Measurements from ENCODE around the gene TGFBR3.

TGFBR3 gene

GRCh38 chr1:91775227-91775626, 110.7 kb downstream of the TGFBR3 start:
- H3K27ac ChIP-seq = no peak overlapping the region
- POLR2A ChIA-PET (ENCODE audit: low non-redundant PET) = no interaction called here
- no peak for DNase-seq (ENCODE audit: low spot score)
- TF ChIP-seq CTCF (conservative IDR thresholded peaks at IDR 0.05; ENCODE audit: low read depth) = no peak
- CTCF ChIA-PET = no interaction called here

- no peak overlapping the region for H3K27ac ChIP-seq
- ChIA-PET POLR2A (ENCODE audit: low non-redundant PET) (no interaction called here), CTCF (no interaction called here)
- DNase-seq (ENCODE audit: low spot score) = no peak
- no peak for TF ChIP-seq CTCF (conservative IDR thresholded peaks at IDR 0.05; ENCODE audit: low read depth)
Observed at GRCh38 chr1:91774520-91775203, 111.3 kb downstream of the TGFBR3 start.

GRCh38 chr1:91771717-91772116, 114.2 kb downstream of the TGFBR3 start:
- ChIA-PET POLR2A (ENCODE audit: low non-redundant PET) (no interaction called here), CTCF (no interaction called here)
- no peak for TF ChIP-seq CTCF (conservative IDR thresholded peaks at IDR 0.05; ENCODE audit: low read depth)
- no peak overlapping the region for H3K27ac ChIP-seq
- DNase-seq (ENCODE audit: low spot score) = no peak

- no peak for DNase-seq (ENCODE audit: low spot score)
- no peak for TF ChIP-seq CTCF (conservative IDR thresholded peaks at IDR 0.05; ENCODE audit: low read depth)
- H3K27ac ChIP-seq = no peak overlapping the region
- CTCF ChIA-PET = no interaction called here
- POLR2A ChIA-PET (ENCODE audit: low non-redundant PET) = no interaction called here
Observed at GRCh38 chr1:91770667-91771268, 115.2 kb downstream of the TGFBR3 start.

GRCh38 chr1:91769742-91770141, 116.2 kb downstream of the TGFBR3 start:
- TF ChIP-seq CTCF (conservative IDR thresholded peaks at IDR 0.05; ENCODE audit: low read depth) = no peak
- CTCF ChIA-PET = no interaction called here
- no peak overlapping the region for H3K27ac ChIP-seq
- DNase-seq (ENCODE audit: low spot score) = no peak
- POLR2A ChIA-PET (ENCODE audit: low non-redundant PET) = no interaction called here

- no peak for TF ChIP-seq CTCF (conservative IDR thresholded peaks at IDR 0.05; ENCODE audit: low read depth)
- CTCF ChIA-PET = no interaction called here
- POLR2A ChIA-PET (ENCODE audit: low non-redundant PET) = no interaction called here
- no peak overlapping the region for H3K27ac ChIP-seq
- no peak for DNase-seq (ENCODE audit: low spot score)
Observed at GRCh38 chr1:91768786-91769725, 116.9 kb downstream of the TGFBR3 start.

All from RWPE1 (cell line).